GM23338 (cell line): ENCODE measurements around the gene MRM2. TPM values are rescaled to one million over a fixed set of nuclear protein-coding genes. Genes with fewer than 3 reads are reported as not detected.

Experiments
- ATAC-seq: fragments of 200-7000 bp; cut with Tn5 transposase; 3 replicates; pipeline ENCODE4 v1.9.1; 2020
- DNase-seq: peaks from one replicate; pipeline ENCODE4 v3.0.0-alpha.2; 2015; ENCODE audit warnings: low spot score
- H2AFZ ChIP-seq: fragments of 200-600 bp; sonication (generic); 2 replicates; pipeline ENCODE4 v1.8.0; 2016; ENCODE audit warnings: antibody characterized with exemption, mild to moderate bottlenecking, moderate library complexity
- H3F3A ChIP-seq: fragments of 200-600 bp; sonication (generic); replicated peaks from 2 replicates; pipeline ENCODE4 v1.8.0; 2017; ENCODE audit warnings: antibody characterized with exemption, mixed run types, low read depth
- H3K27ac ChIP-seq: fragments of 200-600 bp; sonication (generic); 2 replicates; pipeline ENCODE4 v1.6.1; 2016; ENCODE audit warnings: low read depth
- H3K27me3 ChIP-seq: fragments of 200-600 bp; sonication (generic); 2 replicates; pipeline ENCODE4 v1.8.0; 2016; ENCODE audit warnings: mild to moderate bottlenecking, mixed run types, moderate library complexity; ENCODE audit not compliant: insufficient read depth
- H3K36me3 ChIP-seq: fragments of 200-600 bp; sonication (generic); 2 replicates; pipeline ENCODE4 v1.8.0; 2016; ENCODE audit warnings: mild to moderate bottlenecking; ENCODE audit not compliant: insufficient read depth
- H3K4me1 ChIP-seq: fragments of 200-600 bp; sonication (generic); 2 replicates; pipeline ENCODE4 v1.8.0; 2016; ENCODE audit warnings: mild to moderate bottlenecking, moderate library complexity; ENCODE audit not compliant: insufficient read depth
- H3K4me2 ChIP-seq: fragments of 200-600 bp; sonication (generic); 2 replicates; pipeline ENCODE4 v1.7.1; 2017; ENCODE audit warnings: mixed run types
- H3K4me3 ChIP-seq: fragments of 200-600 bp; sonication (generic); 2 replicates; pipeline ENCODE4 v1.6.1; 2016; ENCODE audit warnings: mixed run types
- H3K79me2 ChIP-seq: fragments of 200-600 bp; sonication (generic); replicated peaks from 2 replicates; pipeline ENCODE4 v1.8.0; 2017; ENCODE audit warnings: mild to moderate bottlenecking; ENCODE audit not compliant: insufficient read depth
- H3K9me2 ChIP-seq: fragments of 200-600 bp; sonication (generic); 2 replicates; pipeline ENCODE4 v1.8.0; 2017; ENCODE audit not compliant: insufficient read depth
- H4K20me1 ChIP-seq: fragments of 200-600 bp; sonication (generic); replicated peaks from 2 replicates; pipeline ENCODE4 v1.8.0; 2017; ENCODE audit warnings: mild to moderate bottlenecking; ENCODE audit not compliant: insufficient read depth
- H3K27ac Mint-ChIP-seq: 2 replicates; pipeline ENCODE4 v1.8.0; 2020; ENCODE audit warnings: inconsistent platforms, mild to moderate bottlenecking, moderate library complexity, mixed read lengths
- H3K27me3 Mint-ChIP-seq: 3 replicates; pipeline ENCODE4 v1.8.0; 2022; ENCODE audit warnings: low read depth, mild to moderate bottlenecking, moderate library complexity, mixed read lengths, inconsistent platforms; ENCODE audit not compliant: insufficient read depth, poor library complexity
- H3K36me3 Mint-ChIP-seq: 3 replicates; pipeline ENCODE4 v1.8.0; 2021; ENCODE audit warnings: low read depth, mild to moderate bottlenecking, inconsistent platforms, moderate library complexity, mixed read lengths
- H3K4me1 Mint-ChIP-seq: 3 replicates; pipeline ENCODE4 v1.8.0; 2020; ENCODE audit warnings: mild to moderate bottlenecking, inconsistent platforms, mixed read lengths
- H3K4me3 Mint-ChIP-seq: 3 replicates; pipeline ENCODE4 v1.8.0; 2021; ENCODE audit warnings: moderate library complexity, mild to moderate bottlenecking, inconsistent platforms, mixed read lengths
- H3K9me3 Mint-ChIP-seq: 3 replicates; pipeline ENCODE4 v1.8.0; 2020; ENCODE audit warnings: moderate library complexity, mild to moderate bottlenecking, inconsistent platforms, mixed read lengths
- CREB1 ChIP-seq: fragments of 250-450 bp; sonication (Bioruptor Pico); IDR thresholded peaks from 2 replicates; pipeline ENCODE4 v1.5.0; 2020; ENCODE audit warnings: low read depth, mild to moderate bottlenecking, moderate library complexity
- ETS1 ChIP-seq: IDR thresholded peaks from 2 replicates; pipeline ENCODE4 v1.6.1; 2016; ENCODE audit warnings: antibody characterized with exemption
- JUNB ChIP-seq: IDR thresholded peaks from one replicate; pipeline ENCODE4 v1.6.1; 2016; ENCODE audit warnings: antibody characterized with exemption; ENCODE audit not compliant: unreplicated experiment
- NANOG ChIP-seq: IDR thresholded peaks from 2 replicates; pipeline ENCODE4 v1.6.1; 2016; ENCODE audit warnings: antibody characterized with exemption, borderline replicate concordance
- REST ChIP-seq: IDR thresholded peaks from one replicate; pipeline ENCODE4 v1.6.1; 2018; ENCODE audit warnings: antibody characterized with exemption; ENCODE audit not compliant: unreplicated experiment
- ZNF331 ChIP-seq: fragments of 250-450 bp; sonication (Bioruptor Pico); IDR thresholded peaks from 2 replicates; pipeline ENCODE4 v1.5.0; 2020; ENCODE audit warnings: low read depth, mild to moderate bottlenecking, moderate library complexity
- ZNF462 ChIP-seq: fragments of 250-450 bp; sonication (Bioruptor Pico); IDR thresholded peaks from 2 replicates; pipeline ENCODE4 v1.5.0; 2020; ENCODE audit warnings: mild to moderate bottlenecking, moderate library complexity
- polyA plus RNA-seq: library from polyadenylated mRNA; unstranded; fragments of >200 nt; fragmentation: Nextera tagmentation; extraction: Ambion mirVana; gene quantifications from 2 replicates; pipeline ENCODE4 v1.2.1, GENCODE V29; 2016
- total RNA-seq: library from RNA; depleted of rRNA; stranded (reverse); fragments of >200 nt; shearing (Covaris generic); gene quantifications from 2 replicates; pipeline ENCODE4 v1.2.3, GENCODE V29; 2014

MRM2 gene
- total and polyA plus RNA-seq, 2 experiments from 2014 or later: 30.0 to 37.8 TPM

- TF ChIP-seq ZNF462 (CRISPR knock-in tag) (no peak), NANOG (no peak), JUNB (no peak), CREB1 (CRISPR knock-in tag) (no peak), ZNF331 (no peak), REST (no peak)
Measured at GRCh38 chr7:2289621-2290020, 47.6 kb upstream of the MRM2 start (continued).

GRCh38 chr7:2289111-2289586, 47.1 kb upstream of the MRM2 start:
- ATAC-seq (no peak), DNase-seq (no peak)
- peaks cover 17% of the 10 kb centered on the region; the same call in 1 of the 2 replicates for H3K79me2 ChIP-seq
- no peaks in the 10 kb centered on the region for H3K36me3 ChIP-seq
- H3K9me3 Mint-ChIP-seq: no peaks in the 10 kb centered on the region
- no peaks in the 10 kb centered on the region for H4K20me1 ChIP-seq
- H3K4me1 ChIP-seq: no peaks in the 10 kb centered on the region
- no peak overlapping the region for H3K4me3 ChIP-seq
- H2AFZ ChIP-seq: no peak overlapping the region
- H3K27ac Mint-ChIP-seq: no peak overlapping the region; the same call in 1 of the 2 replicates
- H3F3A ChIP-seq: no peaks in the 10 kb centered on the region
- no peaks in the 10 kb centered on the region for H3K27me3 ChIP-seq
- no peaks in the 10 kb centered on the region for H3K4me1 Mint-ChIP-seq
- no peak overlapping the region for H3K27ac ChIP-seq
- H3K27me3 Mint-ChIP-seq: peaks cover 3% of the 10 kb centered on the region
- H3K4me2 ChIP-seq: no peak overlapping the region
- H3K4me3 Mint-ChIP-seq: no peak overlapping the region
- H3K9me2 ChIP-seq: no peaks in the 10 kb centered on the region
- no peaks in the 10 kb centered on the region for H3K36me3 Mint-ChIP-seq
- TF ChIP-seq ETS1: no peak
